TTC549 (cell line): ENCODE results near the gene SMOC2.
"Not testable (repeated sequence)": the region's sequence is repeated elsewhere in the genome, so short reads cannot be mapped to it uniquely, and the experiment has no call there.

Source experiments
- FAIRE-seq: peaks from 2 replicates; lab custom pipeline; 2012; peaks lifted over from hg19 to GRCh38; lab: Jason Lieb, UNC

Gene SMOC2

GRCh38 chr6:168538892-168539811 is 98.2 kb downstream of the SMOC2 start:
- no peak for FAIRE-seq

- FAIRE-seq: no peak
Measured at GRCh38 chr6:168540713-168541291, 99.8 kb downstream of the SMOC2 start.

DNA sequence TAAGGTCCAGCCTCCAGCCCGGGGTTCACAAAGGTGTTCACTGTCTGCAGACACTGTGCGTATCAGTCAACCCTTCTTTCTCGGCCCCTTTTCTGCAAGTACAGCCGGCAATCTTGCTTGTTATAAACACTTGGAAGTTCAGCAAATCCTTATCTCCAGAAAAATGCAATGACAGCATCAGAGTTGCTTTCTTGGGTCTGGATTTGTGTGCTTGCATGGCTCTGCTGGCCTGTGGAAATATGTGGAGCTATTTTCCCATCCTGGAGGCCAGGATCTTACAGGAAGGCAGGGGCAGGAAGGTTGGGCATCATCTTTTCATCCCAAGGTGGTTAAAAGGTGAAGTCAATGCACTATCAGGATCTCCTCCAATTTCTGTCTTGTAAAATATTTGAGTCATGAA is 100.3 kb downstream of the SMOC2 start:
- no peak for FAIRE-seq

DNA sequence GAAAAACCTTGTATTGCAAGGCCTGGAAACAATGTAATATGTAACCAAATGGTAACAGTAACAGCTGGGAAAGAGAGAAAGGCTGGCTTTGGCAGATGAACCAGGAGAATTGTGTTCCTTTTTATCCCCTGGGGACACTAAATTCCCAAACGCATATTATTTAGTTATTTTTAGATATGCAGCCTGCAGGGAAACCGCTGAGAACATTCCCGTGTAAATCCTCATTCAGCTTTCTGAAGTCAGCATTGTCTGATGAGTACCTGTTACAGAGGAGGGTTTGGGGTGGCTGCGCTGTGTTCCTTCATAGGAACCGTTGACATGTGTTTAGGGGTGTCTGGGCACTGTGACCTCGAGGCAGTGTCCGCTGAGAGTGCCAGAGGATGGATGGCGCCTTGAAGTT is 101.3 kb downstream of the SMOC2 start:
- FAIRE-seq: no peak

GRCh38 chr6:168545428-168545827 is 104.4 kb downstream of the SMOC2 start:
- FAIRE-seq: no peak

- no peak for FAIRE-seq
Measured at GRCh38 chr6:168546151-168546550, 105.2 kb downstream of the SMOC2 start.

- no peak for FAIRE-seq
Measured at GRCh38 chr6:168546730-168547129, 105.7 kb downstream of the SMOC2 start.

- FAIRE-seq: no peak
Measured at GRCh38 chr6:168550326-168550725, 109.3 kb downstream of the SMOC2 start.

GRCh38 chr6:168554472-168554871 is 113.5 kb downstream of the SMOC2 start:
- no peak for FAIRE-seq

DNA sequence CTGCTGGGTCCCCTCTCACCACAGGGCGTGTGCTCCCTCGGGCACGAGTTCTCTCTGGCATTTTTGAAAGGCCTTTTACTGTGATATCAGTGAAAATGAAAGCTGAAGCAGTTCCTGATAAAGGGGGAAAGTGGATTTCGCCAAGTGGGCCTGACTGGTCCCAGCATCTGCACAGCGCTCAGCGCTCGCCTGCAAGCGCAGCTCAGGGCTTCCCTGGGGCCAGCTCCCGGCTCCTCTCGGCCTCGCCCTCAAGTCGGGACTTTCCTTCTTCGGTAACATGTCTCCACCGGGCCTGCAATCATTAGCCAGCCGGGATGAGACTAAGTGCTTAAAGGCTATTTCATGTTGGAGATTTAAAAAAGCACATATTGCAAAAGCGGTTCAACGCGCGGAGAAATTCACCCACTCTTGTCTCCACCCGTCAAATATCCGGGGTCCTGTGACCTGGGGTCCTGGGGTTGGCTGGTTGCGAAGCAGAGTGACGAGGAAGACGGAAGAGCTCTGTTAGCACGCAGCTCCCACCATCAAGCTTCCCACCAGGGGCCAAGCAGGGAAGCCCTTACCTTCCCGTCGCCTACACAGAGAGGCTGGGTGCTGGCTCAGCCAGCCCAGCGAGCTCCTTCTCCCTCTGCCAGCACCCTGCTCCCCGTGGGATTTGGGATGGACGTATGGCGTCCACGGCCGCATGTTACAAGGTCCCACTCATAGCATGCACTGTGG is 114.1 kb downstream of the SMOC2 start:
- FAIRE-seq: no peak

DNA sequence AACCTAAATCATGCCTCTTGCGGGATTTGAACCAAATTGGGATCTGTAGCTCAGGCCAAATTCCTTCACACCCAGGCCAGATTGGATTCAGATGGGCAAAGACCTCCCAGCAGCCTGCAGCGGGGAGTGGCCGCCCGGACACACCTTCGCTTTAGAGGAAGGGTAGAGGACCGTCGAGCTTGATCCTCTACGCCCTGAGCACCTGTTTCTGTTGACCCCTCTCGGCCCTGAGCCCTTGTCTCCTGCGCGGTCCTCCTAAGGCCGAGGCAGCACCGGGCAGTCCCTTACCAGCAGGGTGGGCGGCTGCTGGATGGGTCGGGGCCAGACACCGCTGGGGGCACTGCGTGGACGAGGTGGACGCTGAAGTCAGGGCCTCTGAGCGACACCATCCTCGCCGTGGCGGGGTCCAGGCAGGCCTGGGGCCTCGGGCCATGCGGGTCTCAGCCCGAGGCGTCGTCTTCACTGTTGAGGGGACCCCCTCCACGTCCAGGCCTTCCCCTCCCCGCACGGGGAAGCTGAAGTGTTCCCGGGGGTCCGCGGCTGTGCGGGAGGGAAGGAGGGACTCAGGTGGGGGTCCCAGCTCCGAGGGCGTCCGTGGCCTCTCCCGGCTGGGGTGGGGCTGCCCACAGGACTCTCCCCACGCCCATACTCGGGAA is 114.8 kb downstream of the SMOC2 start:
- FAIRE-seq: no peak

DNA sequence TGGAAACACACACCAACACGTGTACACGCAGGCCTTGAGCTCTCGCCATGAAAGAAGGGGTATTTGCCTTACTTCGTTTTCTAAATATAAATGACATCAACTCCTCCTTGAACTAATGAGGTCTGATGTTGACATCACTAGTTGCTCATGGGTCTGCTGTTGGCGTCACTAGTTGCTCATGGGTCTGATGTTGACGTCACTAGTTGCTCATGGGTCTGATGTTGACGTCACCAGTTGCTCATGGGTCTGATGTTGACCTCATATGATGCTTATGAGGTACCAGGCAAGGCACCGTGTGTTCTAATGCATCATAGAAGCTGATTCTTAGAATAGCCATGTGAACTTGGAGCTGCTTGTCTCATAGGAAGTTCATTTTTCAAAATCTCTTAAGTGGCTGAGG is 116.5 kb downstream of the SMOC2 start:
- FAIRE-seq: no peak

- FAIRE-seq: no peak
Measured at GRCh38 chr6:168558686-168559085, 117.7 kb downstream of the SMOC2 start.

- no peak for FAIRE-seq
Measured at GRCh38 chr6:168559574-168560098, 118.7 kb downstream of the SMOC2 start.

DNA sequence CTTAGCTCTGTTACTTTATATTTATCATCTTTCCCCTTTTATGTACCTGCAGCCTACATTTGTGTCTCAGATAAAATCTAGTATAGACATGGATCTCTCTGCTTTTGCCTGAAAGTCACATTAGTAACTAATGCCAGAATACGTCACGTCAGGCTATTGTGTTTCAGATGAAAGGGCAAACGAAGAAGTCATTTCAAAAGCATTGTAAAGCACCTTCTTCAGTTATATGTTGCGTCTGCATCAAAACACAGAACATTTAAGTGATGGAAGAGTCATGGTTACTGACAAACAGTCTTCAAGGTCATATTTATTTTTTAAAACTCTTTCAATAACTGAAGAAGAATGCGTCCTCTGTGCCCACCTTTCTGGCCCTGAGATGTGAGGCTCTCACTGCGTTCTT is 119.1 kb downstream of the SMOC2 start:
- FAIRE-seq: no peak

GRCh38 chr6:168562576-168563151 is 121.7 kb downstream of the SMOC2 start:
- no peak for FAIRE-seq

- no peak for FAIRE-seq
Measured at GRCh38 chr6:168563656-168564055, 122.7 kb downstream of the SMOC2 start.

GRCh38 chr6:168565112-168565511 is 124.1 kb downstream of the SMOC2 start:
- no peak for FAIRE-seq

- no peak for FAIRE-seq
Measured at GRCh38 chr6:168570211-168570610, 129.2 kb downstream of the SMOC2 start.

- FAIRE-seq: no peak
Measured at GRCh38 chr6:168571268-168571667, 130.3 kb downstream of the SMOC2 start.

DNA sequence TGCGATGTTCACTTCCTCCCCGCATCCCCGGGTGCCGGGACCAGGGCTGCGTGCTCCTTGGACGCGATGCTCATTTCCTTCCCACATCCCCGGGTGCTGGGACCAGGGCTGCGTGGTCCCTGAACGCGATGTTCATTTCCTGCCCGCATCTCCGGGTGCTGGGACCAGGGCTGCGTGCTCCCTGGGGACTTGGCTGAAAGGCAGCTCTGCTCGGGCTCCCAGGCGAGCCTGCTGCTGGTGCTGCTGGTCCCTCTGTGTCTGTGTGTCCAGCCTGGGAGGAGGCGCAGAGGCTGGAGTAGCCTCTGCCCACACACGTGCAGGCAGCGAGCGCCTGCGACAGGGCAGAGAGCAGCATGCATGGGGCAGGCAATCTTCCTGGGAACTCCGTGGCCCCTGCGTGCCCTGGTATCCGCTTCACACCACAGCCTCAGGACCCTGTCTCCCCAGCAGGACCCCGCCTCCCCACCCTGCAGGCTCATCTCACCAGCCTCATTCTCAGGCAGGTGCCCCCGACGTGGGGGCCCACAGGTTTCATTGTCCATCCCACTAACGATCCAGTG is 132.4 kb downstream of the SMOC2 start:
- not testable (repeated sequence) for FAIRE-seq
